Loucy (cell line): ENCODE results near the gene FAM83F.

Source experiments
- H2AFZ ChIP-seq: fragments of 200-600 bp; sonication (generic); 2 replicates; pipeline ENCODE4 v1.6.0; 2016; ENCODE audit warnings: antibody characterized with exemption, mild to moderate bottlenecking, low read length, moderate library complexity
- H3F3A ChIP-seq: fragments of 200-600 bp; 2 replicates; pipeline ENCODE4 v1.6.0; 2016; ENCODE audit warnings: antibody characterized with exemption, low read depth, mild to moderate bottlenecking
- H3K27me3 ChIP-seq: fragments of 200-600 bp; sonication (generic); 2 replicates; pipeline ENCODE4 v1.6.1; 2014; ENCODE audit warnings: low read length, mild to moderate bottlenecking; ENCODE audit not compliant: insufficient read depth, poor library complexity, severe bottlenecking
- H3K36me3 ChIP-seq: fragments of 200-600 bp; sonication (generic); 2 replicates; pipeline ENCODE4 v1.6.1; 2016; ENCODE audit warnings: low read length; ENCODE audit not compliant: insufficient read depth
- H3K4me1 ChIP-seq: fragments of 200-600 bp; sonication (generic); 2 replicates; pipeline ENCODE4 v1.5.1; 2014; ENCODE audit warnings: low read length, mild to moderate bottlenecking; ENCODE audit not compliant: insufficient read depth, poor library complexity, severe bottlenecking
- H3K4me2 ChIP-seq: fragments of 200-600 bp; sonication (generic); 2 replicates; pipeline ENCODE4 v1.6.0; 2014; ENCODE audit warnings: antibody characterized with exemption, low read length, low read depth, mild to moderate bottlenecking; ENCODE audit not compliant: poor library complexity, severe bottlenecking
- H3K4me3 ChIP-seq: fragments of 200-600 bp; sonication (generic); 2 replicates; pipeline ENCODE4 v1.5.1; 2014; ENCODE audit warnings: low read length, mild to moderate bottlenecking, mixed read lengths; ENCODE audit not compliant: poor library complexity, severe bottlenecking
- H3K79me2 ChIP-seq: fragments of 200-600 bp; sonication (generic); 2 replicates; pipeline ENCODE4 v1.6.1; 2014; ENCODE audit warnings: low read length; ENCODE audit not compliant: insufficient read depth
- H3K9ac ChIP-seq: fragments of 200-600 bp; sonication (generic); 2 replicates; pipeline ENCODE4 v1.6.0; 2014; ENCODE audit warnings: mild to moderate bottlenecking, low read depth, low read length, moderate library complexity; ENCODE audit not compliant: poor library complexity, severe bottlenecking
- H3K9me2 ChIP-seq: fragments of 200-600 bp; sonication (generic); replicated peaks from 2 replicates; pipeline ENCODE4 v1.6.1; 2016; ENCODE audit warnings: low read depth, low read length, mixed read lengths
- H3K9me3 ChIP-seq: fragments of 200-600 bp; sonication (generic); 2 replicates; pipeline ENCODE4 v1.6.1; 2014; ENCODE audit warnings: mild to moderate bottlenecking, antibody characterized with exemption, low read length, low read depth; ENCODE audit not compliant: insufficient read depth
- H4K20me1 ChIP-seq: fragments of 200-600 bp; sonication (generic); 2 replicates; pipeline ENCODE4 v1.6.0; 2014; ENCODE audit warnings: antibody characterized with exemption, low read length, mild to moderate bottlenecking; ENCODE audit not compliant: insufficient read depth, poor library complexity, severe bottlenecking
- CTCF ChIP-seq: fragments of 200-600 bp; sonication (generic); conservative IDR thresholded peaks from 2 replicates; pipeline ENCODE4 v1.5.1; 2014; ENCODE audit warnings: mild to moderate bottlenecking, antibody characterized with exemption, low read length
- EZH2phosphoT487 ChIP-seq: fragments of 200-600 bp; IDR thresholded peaks from 2 replicates; pipeline ENCODE4 v1.6.1; 2018; ENCODE audit warnings: antibody characterized with exemption, mild to moderate bottlenecking, moderate library complexity, borderline replicate concordance

FAM83F gene

GRCh38 chr22:40009951-40010671 is 15.4 kb downstream of the FAM83F start:
- Histone ChIP-seq H3K4me1 (peaks cover 2% of the 10 kb centered on the region), H3K4me3 (no peak overlapping the region), H4K20me1 (no peaks in the 10 kb centered on the region), H3K36me3 (no peaks in the 10 kb centered on the region), H3F3A (no peaks in the 10 kb centered on the region), H3K9ac (no peak overlapping the region), H3K4me2 (no peak overlapping the region), H2AFZ (no peak overlapping the region), H3K9me2 (no peaks in the 10 kb centered on the region), H3K9me3 (no peaks in the 10 kb centered on the region), H3K27me3 (no peaks in the 10 kb centered on the region), H3K79me2 (no peaks in the 10 kb centered on the region)
- TF ChIP-seq CTCF = no peak
- no peak for TF ChIP-seq EZH2phosphoT487

GRCh38 chr22:40010746-40011145 is 16.0 kb downstream of the FAM83F start:
- Histone ChIP-seq H3K36me3 (no peaks in the 10 kb centered on the region), H3K4me1 (peaks cover 2% of the 10 kb centered on the region), H3K4me2 (no peak overlapping the region), H3K9ac (no peak overlapping the region), H4K20me1 (no peaks in the 10 kb centered on the region), H3K9me2 (no peaks in the 10 kb centered on the region), H3F3A (no peaks in the 10 kb centered on the region), H2AFZ (no peak overlapping the region), H3K27me3 (no peaks in the 10 kb centered on the region), H3K9me3 (no peaks in the 10 kb centered on the region), H3K79me2 (no peaks in the 10 kb centered on the region), H3K4me3 (no peak overlapping the region)
- no peak for TF ChIP-seq EZH2phosphoT487
- no peak for TF ChIP-seq CTCF

- no peak overlapping the region for H3K4me2 ChIP-seq
- no peaks in the 10 kb centered on the region for H3K9me2 ChIP-seq
- H3K27me3 ChIP-seq = no peaks in the 10 kb centered on the region
- no peaks in the 10 kb centered on the region for H3K79me2 ChIP-seq
- H3K9ac ChIP-seq = no peak overlapping the region
- H3K4me3 ChIP-seq = no peak overlapping the region
- no peak overlapping the region for H2AFZ ChIP-seq
- TF ChIP-seq EZH2phosphoT487 (no peak), CTCF (no peak)
- no peaks in the 10 kb centered on the region for H3K9me3 ChIP-seq
- no peaks in the 10 kb centered on the region for H3F3A ChIP-seq
- no peaks in the 10 kb centered on the region for H3K36me3 ChIP-seq
- no peaks in the 10 kb centered on the region for H4K20me1 ChIP-seq
- H3K4me1 ChIP-seq = peaks cover 6% of the 10 kb centered on the region
These were observed 20.0 kb downstream of the FAM83F start for GRCh38 chr22:40014667-40015248.
